Activated CD8-positive, alpha-beta memory T cell treated with anti-CD3 and anti-CD28 coated beads, Interleukin-2, amount 50 U/mL, for 1 hour (primary cell): ENCODE results near the gene ARFIP2.

Experiments
- DNase-seq: peaks from one replicate; pipeline ENCODE4 v3.0.0-alpha.2; 2020; ENCODE audit errors: extremely low read depth

The ARFIP2 gene

GRCh38 chr11:6482441-6482840 is 1.3 kb upstream of the ARFIP2 start:
- no peak for DNase-seq

- no peak for DNase-seq
Measured at GRCh38 chr11:6481924-6482275, 769 bp upstream of the ARFIP2 start.

GRCh38 chr11:6480299-6480914 is 724 bp downstream of the ARFIP2 start:
- DNase-seq = no peak

- DNase-seq = no peak
Measured at GRCh38 chr11:6476571-6476970, 4.6 kb downstream of the ARFIP2 start.

- DNase-seq = no peak
Measured at GRCh38 chr11:6475936-6476335, 5.2 kb downstream of the ARFIP2 start.

GRCh38 chr11:6474806-6475500 is 6.2 kb downstream of the ARFIP2 start:
- DNase-seq = no peak

- no peak for DNase-seq
Measured at GRCh38 chr11:6474413-6474792, 6.7 kb downstream of the ARFIP2 start.

GRCh38 chr11:6473451-6474412 is 7.4 kb downstream of the ARFIP2 start, which contains the start of gene TRIM3:
TRIM3 (minus strand) TSS chr11:6473941; CDS start chr11:6465695, 8,246 bp downstream.
- DNase-seq = no peak

GRCh38 chr11:6472934-6473333 is 8.2 kb downstream of the ARFIP2 start:
- DNase-seq = no peak

GRCh38 chr11:6469599-6469998 is 11.5 kb downstream of the ARFIP2 start:
- DNase-seq = no peak

GRCh38 chr11:6468712-6469495 is 12.2 kb downstream of the ARFIP2 start:
- no peak for DNase-seq

- DNase-seq = no peak
Measured at GRCh38 chr11:6459099-6459450, 22.1 kb downstream of the ARFIP2 start.

GRCh38 chr11:6458352-6459098 is 22.6 kb downstream of the ARFIP2 start:
- no peak for DNase-seq

GRCh38 chr11:6457581-6458320 is 23.4 kb downstream of the ARFIP2 start:
- no peak for DNase-seq

GRCh38 chr11:6456361-6457073 is 24.6 kb downstream of the ARFIP2 start:
- DNase-seq = no peak

- no peak for DNase-seq
Measured at GRCh38 chr11:6455070-6455469, 26.1 kb downstream of the ARFIP2 start.

GRCh38 chr11:6453152-6453551 is 28.0 kb downstream of the ARFIP2 start:
- DNase-seq = no peak

GRCh38 chr11:6452219-6452618 is 28.9 kb downstream of the ARFIP2 start:
- no peak for DNase-seq

- no peak for DNase-seq
Measured at GRCh38 chr11:6448574-6448973, 32.6 kb downstream of the ARFIP2 start.
